Naive B cell (primary cell): ENCODE measurements around the gene TTC33. TPM values are rescaled to one million over a fixed set of nuclear protein-coding genes. Genes with fewer than 3 reads are reported as not detected.

Experiments used
- ATAC-seq, 2 donors: fragments of 150-1000 bp; cut with Tn5 transposase; 2 replicates each; pipeline ENCODE4 v1.10.0; 2021; ENCODE audit warnings: low read depth in 2 of 2, mild to moderate bottlenecking in 2 of 2, moderate library complexity in 2 of 2
- DNase-seq: peaks from one replicate; pipeline ENCODE4 v3.0.0; 2022
- H3K27ac Mint-ChIP-seq, 6 donors: one replicate each; pipeline ENCODE4 v1.8.0; 2020 to 2022; ENCODE audit warnings: mild to moderate bottlenecking in 6 of 6, mixed read lengths in 6 of 6, moderate library complexity in 5 of 6, inconsistent platforms in 2 of 6
- H3K27me3 Mint-ChIP-seq, 3 donors: one replicate each; pipeline ENCODE4 v1.8.0; 2021 to 2022; ENCODE audit warnings: mixed read lengths in 3 of 3, mild to moderate bottlenecking in 1 of 3
- H3K36me3 Mint-ChIP-seq, 2 donors: one replicate each; pipeline ENCODE4 v1.8.0; 2020 to 2022; ENCODE audit warnings: mixed read lengths in 2 of 2, inconsistent platforms in 1 of 2, mild to moderate bottlenecking in 1 of 2
- H3K4me1 Mint-ChIP-seq, 3 donors: one replicate each; pipeline ENCODE4 v1.8.0; 2020 to 2022; ENCODE audit warnings: mixed read lengths in 3 of 3, inconsistent platforms in 1 of 3, mild to moderate bottlenecking in 1 of 3, moderate library complexity in 1 of 3
- H3K4me3 Mint-ChIP-seq, 8 donors: one replicate each; pipeline ENCODE4 v1.8.0; 2020 to 2022; ENCODE audit warnings: mild to moderate bottlenecking in 8 of 8, mixed read lengths in 8 of 8, moderate library complexity in 8 of 8, inconsistent platforms in 2 of 8
- H3K9me3 Mint-ChIP-seq, 7 donors: one replicate each; pipeline ENCODE4 v1.8.0; 2020 to 2022; ENCODE audit warnings: mixed read lengths in 7 of 7, mild to moderate bottlenecking in 5 of 7, inconsistent platforms in 2 of 7, moderate library complexity in 1 of 7
- polyA plus RNA-seq, 6 donors: library from polyadenylated mRNA; unstranded; fragments of 300-500 nt; fragmentation: Illumina TruSeq; gene quantifications; one replicate each; pipeline ENCODE4 v1.2.3, GENCODE V29; 2021; ENCODE audit warnings: low read depth in 6 of 6

The TTC33 gene
- polyA plus RNA-seq, 6 donors from 2014 or later: 14.6 to 21.6 (median 18.9) TPM

- no peak for ATAC-seq
- peaks cover 0 to 1% (median 0%) of the 10 kb centered on the region in 7 donors for H3K9me3 Mint-ChIP-seq
- H3K27me3 Mint-ChIP-seq: no peaks in the 10 kb centered on the region
- DNase-seq: no peak
- no peaks in the 10 kb centered on the region for H3K4me1 Mint-ChIP-seq
- H3K27ac Mint-ChIP-seq: no peak overlapping the region
- H3K36me3 Mint-ChIP-seq: no peaks in the 10 kb centered on the region
- H3K4me3 Mint-ChIP-seq: no peak overlapping the region
These were observed 206.1 kb downstream of the TTC33 start for GRCh38 chr5:40549616-40550015.

GRCh38 chr5:40547994-40548575 is 207.7 kb downstream of the TTC33 start:
- no peak for DNase-seq
- ATAC-seq: no peak
- no peak overlapping the region for H3K27ac Mint-ChIP-seq
- no peaks in the 10 kb centered on the region for H3K27me3 Mint-ChIP-seq
- H3K36me3 Mint-ChIP-seq: no peaks in the 10 kb centered on the region
- H3K4me1 Mint-ChIP-seq: no peaks in the 10 kb centered on the region
- H3K9me3 Mint-ChIP-seq: peaks cover 0 to 3% (median 0%) of the 10 kb centered on the region in 7 donors
- no peak overlapping the region for H3K4me3 Mint-ChIP-seq

GRCh38 chr5:40547557-40547956 is 208.2 kb downstream of the TTC33 start:
- no peak overlapping the region for H3K27ac Mint-ChIP-seq
- H3K36me3 Mint-ChIP-seq: no peaks in the 10 kb centered on the region
- no peaks in the 10 kb centered on the region for H3K4me1 Mint-ChIP-seq
- H3K27me3 Mint-ChIP-seq: no peaks in the 10 kb centered on the region
- peaks cover 0 to 3% (median 0%) of the 10 kb centered on the region in 7 donors for H3K9me3 Mint-ChIP-seq
- no peak for DNase-seq
- no peak overlapping the region for H3K4me3 Mint-ChIP-seq
- no peak for ATAC-seq

- H3K4me1 Mint-ChIP-seq: no peaks in the 10 kb centered on the region
- no peak overlapping the region for H3K4me3 Mint-ChIP-seq
These were observed 215.5 kb downstream of the TTC33 start for GRCh38 chr5:40540301-40540700.

GRCh38 chr5:40524677-40525076 is 231.1 kb downstream of the TTC33 start:
- Mint-ChIP-seq H3K4me3 (no peak overlapping the region), H3K27ac (no peak overlapping the region), H3K27me3 (no peaks in the 10 kb centered on the region), H3K36me3 (no peaks in the 10 kb centered on the region), H3K9me3 (no peaks in the 10 kb centered on the region), H3K4me1 (no peaks in the 10 kb centered on the region)
- DNase-seq (no peak), ATAC-seq (no peak)

More at GRCh38 chr5:40540301-40540700, 215.5 kb downstream of the TTC33 start:
- peaks cover 0 to 7% of the 10 kb centered on the region in 2 donors for H3K36me3 Mint-ChIP-seq
- ATAC-seq (no peak), DNase-seq (no peak)
- H3K27ac Mint-ChIP-seq: peak overlapping the region in 1 of 6 donors; percentile 52
- no peaks in the 10 kb centered on the region for H3K27me3 Mint-ChIP-seq
- peaks cover 0 to 12% (median 7%) of the 10 kb centered on the region in 7 donors for H3K9me3 Mint-ChIP-seq

- H3K9me3 Mint-ChIP-seq: no peaks in the 10 kb centered on the region
- H3K36me3 Mint-ChIP-seq: no peaks in the 10 kb centered on the region
- H3K27me3 Mint-ChIP-seq: no peaks in the 10 kb centered on the region
- ATAC-seq (no peak), DNase-seq (no peak)
- no peak overlapping the region for H3K27ac Mint-ChIP-seq
- H3K4me1 Mint-ChIP-seq: no peaks in the 10 kb centered on the region
- no peak overlapping the region for H3K4me3 Mint-ChIP-seq
These were observed 233.8 kb downstream of the TTC33 start for GRCh38 chr5:40521925-40522324.

GRCh38 chr5:40521108-40521785 is 234.5 kb downstream of the TTC33 start:
- no peak for DNase-seq
- H3K4me1 Mint-ChIP-seq: no peaks in the 10 kb centered on the region
- H3K27ac Mint-ChIP-seq: no peak overlapping the region
- H3K36me3 Mint-ChIP-seq: no peaks in the 10 kb centered on the region
- H3K9me3 Mint-ChIP-seq: no peaks in the 10 kb centered on the region
- H3K4me3 Mint-ChIP-seq: no peak overlapping the region
- no peak for ATAC-seq
- no peaks in the 10 kb centered on the region for H3K27me3 Mint-ChIP-seq

- DNase-seq (no peak), ATAC-seq (no peak)
- Mint-ChIP-seq H3K4me1 (peaks cover 12 to 15% (median 15%) of the 10 kb centered on the region in 3 donors), H3K27ac (peak overlapping the region in 1 of 6 donors; percentile 82), H3K36me3 (no peaks in the 10 kb centered on the region), H3K27me3 (no peaks in the 10 kb centered on the region), H3K4me3 (no peak overlapping the region), H3K9me3 (no peaks in the 10 kb centered on the region)
These were observed 237.3 kb downstream of the TTC33 start for GRCh38 chr5:40518485-40518917.

GRCh38 chr5:40515476-40515875 is 240.3 kb downstream of the TTC33 start:
- DNase-seq (no peak), ATAC-seq (no peak)
- H3K9me3 Mint-ChIP-seq: no peaks in the 10 kb centered on the region
- H3K4me1 Mint-ChIP-seq: peaks cover 12 to 15% (median 15%) of the 10 kb centered on the region in 3 donors
- peak overlapping the region in 1 of 6 donors; percentile 42 for H3K27ac Mint-ChIP-seq
- peak overlapping the region in 2 of 8 donors; percentile 11 to 20 for H3K4me3 Mint-ChIP-seq
- H3K36me3 Mint-ChIP-seq: no peaks in the 10 kb centered on the region
- H3K27me3 Mint-ChIP-seq: no peaks in the 10 kb centered on the region

GRCh38 chr5:40514976-40515375 is 240.8 kb downstream of the TTC33 start:
- no peak for DNase-seq
- Mint-ChIP-seq H3K36me3 (no peaks in the 10 kb centered on the region), H3K27ac (peak overlapping the region in 2 of 6 donors; percentile 49 to 67), H3K9me3 (no peaks in the 10 kb centered on the region), H3K27me3 (no peaks in the 10 kb centered on the region), H3K4me3 (peak overlapping the region in 2 of 8 donors; percentile 16 to 20), H3K4me1 (peaks cover 12 to 15% (median 15%) of the 10 kb centered on the region in 3 donors)
- no peak for ATAC-seq

GRCh38 chr5:40511801-40512200 is 244.0 kb downstream of the TTC33 start:
- H3K27me3 Mint-ChIP-seq: no peaks in the 10 kb centered on the region
- H3K27ac Mint-ChIP-seq: no peak overlapping the region
- H3K36me3 Mint-ChIP-seq: no peaks in the 10 kb centered on the region
- H3K9me3 Mint-ChIP-seq: no peaks in the 10 kb centered on the region
- no peak overlapping the region for H3K4me3 Mint-ChIP-seq
- peaks cover 12 to 15% (median 15%) of the 10 kb centered on the region in 3 donors for H3K4me1 Mint-ChIP-seq
- DNase-seq (no peak), ATAC-seq (no peak)

GRCh38 chr5:40507095-40507494 is 248.7 kb downstream of the TTC33 start:
- DNase-seq (no peak), ATAC-seq (no peak)
- no peaks in the 10 kb centered on the region for H3K27me3 Mint-ChIP-seq
- no peak overlapping the region for H3K4me3 Mint-ChIP-seq
- H3K4me1 Mint-ChIP-seq: peaks cover 0 to 7% (median 0%) of the 10 kb centered on the region in 3 donors
- peaks cover 0 to 4% of the 10 kb centered on the region in 2 donors for H3K36me3 Mint-ChIP-seq
- no peaks in the 10 kb centered on the region for H3K9me3 Mint-ChIP-seq
- peak overlapping the region in 1 of 6 donors; percentile 23 for H3K27ac Mint-ChIP-seq

GRCh38 chr5:40505031-40505430 is 250.7 kb downstream of the TTC33 start:
- no peaks in the 10 kb centered on the region for H3K27me3 Mint-ChIP-seq
- peaks cover 0 to 4% of the 10 kb centered on the region in 2 donors for H3K36me3 Mint-ChIP-seq
- no peak overlapping the region for H3K4me3 Mint-ChIP-seq
- DNase-seq (no peak), ATAC-seq (no peak)
- peaks cover 0 to 7% (median 0%) of the 10 kb centered on the region in 3 donors for H3K4me1 Mint-ChIP-seq
- peak overlapping the region in 1 of 6 donors; percentile 40 for H3K27ac Mint-ChIP-seq
- H3K9me3 Mint-ChIP-seq: no peaks in the 10 kb centered on the region

GRCh38 chr5:40503439-40503838 is 252.3 kb downstream of the TTC33 start:
- H3K9me3 Mint-ChIP-seq: no peaks in the 10 kb centered on the region
- ATAC-seq: no peak
- no peak overlapping the region for H3K4me3 Mint-ChIP-seq
- no peak overlapping the region for H3K27ac Mint-ChIP-seq
- DNase-seq: no peak
- peaks cover 0 to 4% of the 10 kb centered on the region in 2 donors for H3K36me3 Mint-ChIP-seq
- peaks cover 0 to 7% (median 0%) of the 10 kb centered on the region in 3 donors for H3K4me1 Mint-ChIP-seq
- no peaks in the 10 kb centered on the region for H3K27me3 Mint-ChIP-seq
